OCI-LY7 (cell line): Measurements from ENCODE around the gene MXRA8.

Experiments used
- EZH2phosphoT487 ChIP-seq: fragments of 200-600 bp; sonication (generic); IDR thresholded peaks from 2 replicates; pipeline ENCODE4 v1.6.1; 2018; ENCODE audit warnings: low read depth, borderline replicate concordance, mild to moderate bottlenecking, mixed run types, antibody characterized with exemption, low read length, moderate library complexity, mixed read lengths
- TF ChIP-seq, protein P1 (sequence below): fragments of 200-600 bp; sonication (generic); conservative IDR thresholded peaks from 2 replicates; pipeline ENCODE4 v1.5.1; 2014; ENCODE audit warnings: mild to moderate bottlenecking, antibody characterized with exemption, low read length, moderate library complexity, mixed read lengths

DNA sequence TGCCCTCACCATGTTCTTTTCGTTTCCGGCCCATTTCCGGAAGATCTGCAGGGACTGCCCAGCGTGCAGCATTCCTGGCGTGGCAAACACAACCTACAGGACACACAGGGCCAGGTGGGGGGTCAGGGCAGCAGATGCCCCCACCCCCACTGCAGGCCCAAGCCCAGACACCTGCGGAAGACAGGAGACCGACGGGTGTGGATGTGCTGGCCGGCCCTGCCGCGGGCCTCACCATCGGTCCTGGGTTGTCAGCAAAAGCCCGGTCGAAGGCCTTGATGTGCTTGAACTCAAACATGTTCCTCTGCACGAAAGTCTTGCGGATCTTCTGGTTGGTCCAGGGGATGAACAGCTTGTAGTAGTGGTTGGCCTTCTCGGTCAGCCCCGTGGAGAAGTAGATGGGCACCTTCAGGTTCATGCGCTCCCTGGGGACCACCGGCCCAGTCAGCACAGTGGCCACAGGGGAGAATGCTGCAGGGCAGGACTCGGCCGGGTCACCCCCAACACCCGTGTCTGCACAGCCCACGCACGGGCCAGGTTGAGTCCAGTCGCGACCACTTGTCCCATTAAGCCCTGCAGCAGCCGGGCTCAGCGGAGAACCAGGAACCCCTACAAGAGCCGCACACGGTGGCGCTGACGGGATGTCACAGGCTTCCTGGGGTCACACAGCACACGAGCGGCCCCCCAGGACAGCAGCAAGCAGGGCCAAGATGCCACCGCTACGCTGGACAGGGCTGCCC lies 44.7 kb downstream of the MXRA8 start:
- TF ChIP-seq, protein P1, sequence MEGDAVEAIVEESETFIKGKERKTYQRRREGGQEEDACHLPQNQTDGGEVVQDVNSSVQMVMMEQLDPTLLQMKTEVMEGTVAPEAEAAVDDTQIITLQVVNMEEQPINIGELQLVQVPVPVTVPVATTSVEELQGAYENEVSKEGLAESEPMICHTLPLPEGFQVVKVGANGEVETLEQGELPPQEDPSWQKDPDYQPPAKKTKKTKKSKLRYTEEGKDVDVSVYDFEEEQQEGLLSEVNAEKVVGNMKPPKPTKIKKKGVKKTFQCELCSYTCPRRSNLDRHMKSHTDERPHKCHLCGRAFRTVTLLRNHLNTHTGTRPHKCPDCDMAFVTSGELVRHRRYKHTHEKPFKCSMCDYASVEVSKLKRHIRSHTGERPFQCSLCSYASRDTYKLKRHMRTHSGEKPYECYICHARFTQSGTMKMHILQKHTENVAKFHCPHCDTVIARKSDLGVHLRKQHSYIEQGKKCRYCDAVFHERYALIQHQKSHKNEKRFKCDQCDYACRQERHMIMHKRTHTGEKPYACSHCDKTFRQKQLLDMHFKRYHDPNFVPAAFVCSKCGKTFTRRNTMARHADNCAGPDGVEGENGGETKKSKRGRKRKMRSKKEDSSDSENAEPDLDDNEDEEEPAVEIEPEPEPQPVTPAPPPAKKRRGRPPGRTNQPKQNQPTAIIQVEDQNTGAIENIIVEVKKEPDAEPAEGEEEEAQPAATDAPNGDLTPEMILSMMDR, result no peak
- no peak for TF ChIP-seq EZH2phosphoT487
